Lung (tissue), 12 donors: Measurements from ENCODE around the gene SLC4A11. TPM values are rescaled to one million over a fixed set of nuclear protein-coding genes. Genes with fewer than 3 reads are reported as not detected.

Experiments
- ATAC-seq: fragments of 200-7000 bp; cut with Tn5 transposase; one replicate; pipeline ENCODE4 v1.9.1; 2020; ENCODE audit warnings: moderate number of reproducible peaks; ENCODE audit not compliant: insufficient read depth, low FRiP score
- DNase-seq, 3 donors: peaks; one replicate each; pipeline ENCODE4 v3.0.0-alpha.2; 2013 to 2017
- H3K27ac ChIP-seq, 2 donors: one replicate each; pipeline ENCODE4 v1.5.1; 2013; ENCODE audit warnings: mild to moderate bottlenecking in 2 of 2, moderate library complexity in 2 of 2, control low read depth in 1 of 2, inconsistent platforms in 1 of 2, low read depth in 1 of 2, low read length in 1 of 2
- H3K27me3 ChIP-seq, 3 donors: one replicate each; pipeline ENCODE4 v1.5.1; 2013; ENCODE audit warnings: low read length in 2 of 3; ENCODE audit not compliant: control insufficient read depth in 3 of 3, insufficient read depth in 3 of 3
- H3K36me3 ChIP-seq, 4 donors: one replicate each; pipeline ENCODE4 v1.5.1; 2013; ENCODE audit warnings: low read length in 4 of 4, mild to moderate bottlenecking in 1 of 4, moderate library complexity in 1 of 4; ENCODE audit not compliant: control insufficient read depth in 4 of 4, insufficient read depth in 4 of 4
- H3K4me1 ChIP-seq, 5 donors: one replicate each; pipeline ENCODE4 v1.5.1; 2013; ENCODE audit warnings: low read length in 5 of 5, mild to moderate bottlenecking in 2 of 5, moderate library complexity in 1 of 5; ENCODE audit not compliant: control insufficient read depth in 5 of 5, insufficient read depth in 5 of 5
- H3K4me3 ChIP-seq: one replicate; pipeline ENCODE4 v1.5.1; 2013; ENCODE audit warnings: mild to moderate bottlenecking, control low read depth, moderate library complexity
- H3K9ac ChIP-seq, 2 donors: one replicate each; pipeline ENCODE4 v1.5.1; 2013; ENCODE audit warnings: low read length in 2 of 2, control low read depth in 1 of 2; ENCODE audit not compliant: insufficient read depth in 1 of 2
- H3K9me3 ChIP-seq, 4 donors: one replicate each; pipeline ENCODE4 v1.5.1; 2013; ENCODE audit warnings: low read length in 3 of 4, mild to moderate bottlenecking in 1 of 4, moderate library complexity in 1 of 4; ENCODE audit not compliant: control insufficient read depth in 4 of 4, insufficient read depth in 3 of 4
- WGBS, 2 donors: extraction: QIAGEN DNeasy Blood & Tissue Kit; methylation state at CpG; one replicate each; pipeline ENCODE4 v1.1.7; 2013; 5-methylcytosine and 5-hydroxymethylcytosine counted together
- polyA plus RNA-seq, 2 donors: library from polyadenylated mRNA; stranded (reverse); fragments of 200-250 nt; gene quantifications; one replicate each; pipeline ENCODE4 v1.2.1, GENCODE V29; 2013
- total RNA-seq, 2 donors: library from RNA; depleted of rRNA in 1 of 2; stranded (reverse); fragments of >200 nt in 1 of 2; gene quantifications; one replicate each; pipeline ENCODE4 v1.2.1, GENCODE V29; 2014 to 2021
- TF ChIP-seq, protein P1 (sequence below): IDR thresholded peaks from 2 replicates; pipeline ENCODE4 v1.5.1; 2012; ENCODE audit warnings: mild to moderate bottlenecking; ENCODE audit errors: control extremely low read depth, extremely low read depth
- donor health status: control.
- donor health status: control.
- donor health status: Bipolar disorder and iron deficiency.
- donor health status: healthy.
- donor health status: DM: yes; HTN: yes; CAD: no.

SLC4A11 gene
- total and polyA plus RNA-seq, 4 donors: 0.40 to 8.8 (median 4.7) TPM

GRCh38 chr20:3227936-3228749 lies 10.8 kb downstream of the SLC4A11 start:
- WGBS, 2 donors: 88 to 94% methylated on average over 38 to 41 of the region's 42 CpGs
- H3K4me3 ChIP-seq: no peak overlapping the region

DNA sequence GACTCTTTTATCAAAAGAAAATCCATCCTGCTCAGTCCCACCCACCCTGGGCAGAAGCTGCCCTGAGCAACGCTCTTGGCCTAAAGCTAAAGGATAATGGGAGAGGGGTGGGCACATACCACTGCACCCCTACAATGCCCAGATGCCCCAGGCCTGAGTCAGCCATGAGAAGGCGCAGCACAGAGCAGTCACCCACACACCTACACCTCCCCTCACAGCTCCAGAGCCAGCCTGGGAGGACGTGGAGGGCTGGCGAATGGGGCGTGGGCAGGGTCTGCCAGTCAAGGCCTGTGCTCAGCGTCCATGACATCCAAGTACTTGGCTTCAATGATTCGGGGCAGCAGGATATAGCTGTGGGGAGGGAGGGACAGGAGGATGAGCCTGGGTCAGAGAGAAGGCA lies 11.5 kb downstream of the SLC4A11 start:
- ATAC-seq: no peak

More at GRCh38 chr20:3227936-3228749, 10.8 kb downstream of the SLC4A11 start:
- Histone ChIP-seq H3K27ac (no peak overlapping the region), H3K9me3 (no peaks in the 10 kb centered on the region), H3K4me1 (no peaks in the 10 kb centered on the region), H3K9ac (no peak overlapping the region), H3K27me3 (no peaks in the 10 kb centered on the region), H3K36me3 (peaks cover 0 to 20% (median 2%) of the 10 kb centered on the region in 4 donors)
- no peak for ATAC-seq
- DNase-seq: no peak
- TF ChIP-seq, protein P1, sequence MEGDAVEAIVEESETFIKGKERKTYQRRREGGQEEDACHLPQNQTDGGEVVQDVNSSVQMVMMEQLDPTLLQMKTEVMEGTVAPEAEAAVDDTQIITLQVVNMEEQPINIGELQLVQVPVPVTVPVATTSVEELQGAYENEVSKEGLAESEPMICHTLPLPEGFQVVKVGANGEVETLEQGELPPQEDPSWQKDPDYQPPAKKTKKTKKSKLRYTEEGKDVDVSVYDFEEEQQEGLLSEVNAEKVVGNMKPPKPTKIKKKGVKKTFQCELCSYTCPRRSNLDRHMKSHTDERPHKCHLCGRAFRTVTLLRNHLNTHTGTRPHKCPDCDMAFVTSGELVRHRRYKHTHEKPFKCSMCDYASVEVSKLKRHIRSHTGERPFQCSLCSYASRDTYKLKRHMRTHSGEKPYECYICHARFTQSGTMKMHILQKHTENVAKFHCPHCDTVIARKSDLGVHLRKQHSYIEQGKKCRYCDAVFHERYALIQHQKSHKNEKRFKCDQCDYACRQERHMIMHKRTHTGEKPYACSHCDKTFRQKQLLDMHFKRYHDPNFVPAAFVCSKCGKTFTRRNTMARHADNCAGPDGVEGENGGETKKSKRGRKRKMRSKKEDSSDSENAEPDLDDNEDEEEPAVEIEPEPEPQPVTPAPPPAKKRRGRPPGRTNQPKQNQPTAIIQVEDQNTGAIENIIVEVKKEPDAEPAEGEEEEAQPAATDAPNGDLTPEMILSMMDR: no peak

DNA sequence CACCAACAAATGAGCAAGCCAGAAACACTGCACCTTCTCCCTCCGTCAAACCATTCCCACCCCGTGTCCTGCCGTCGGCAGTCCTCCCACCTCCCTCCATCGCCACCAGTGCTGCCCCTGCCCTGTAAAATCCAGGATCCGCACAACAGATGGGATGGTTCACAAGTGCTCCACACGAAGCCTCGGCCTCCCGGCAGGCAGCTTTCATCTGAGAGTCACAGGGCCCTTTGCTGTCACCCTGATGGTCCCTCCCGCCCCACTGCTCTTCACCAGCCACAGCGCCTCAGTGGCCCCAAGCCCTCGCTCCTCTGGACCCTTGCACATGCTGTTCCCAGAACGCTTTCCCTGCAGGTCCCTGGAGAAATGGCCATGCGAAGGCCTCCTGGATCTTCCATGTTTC lies 12.1 kb downstream of the SLC4A11 start:
- no peak overlapping the region for H3K27ac ChIP-seq

More for the DNA sequence above, 11.5 kb downstream of the SLC4A11 start:
- peaks cover 0 to 27% (median 4%) of the 10 kb centered on the region in 4 donors for H3K36me3 ChIP-seq
- H3K9me3 ChIP-seq: no peaks in the 10 kb centered on the region
- H3K4me1 ChIP-seq: peaks cover 0 to 3% (median 0%) of the 10 kb centered on the region in 5 donors
- TF ChIP-seq, protein P1: no peak
- DNase-seq: no peak
- no peaks in the 10 kb centered on the region for H3K27me3 ChIP-seq
- H3K27ac ChIP-seq: no peak overlapping the region
- no peak overlapping the region for H3K9ac ChIP-seq
- 83 to 87% methylated on average over 7 of the region's 7 CpGs for WGBS, 2 donors
- H3K4me3 ChIP-seq: no peak overlapping the region

More for the DNA sequence above, 12.1 kb downstream of the SLC4A11 start:
- DNase-seq (no peak), ATAC-seq (no peak)
- Histone ChIP-seq H3K9ac (no peak overlapping the region), H3K4me1 (peaks cover 0 to 3% (median 0%) of the 10 kb centered on the region in 5 donors), H3K36me3 (peaks cover 0 to 30% (median 6%) of the 10 kb centered on the region in 4 donors), H3K4me3 (no peak overlapping the region), H3K27me3 (no peaks in the 10 kb centered on the region), H3K9me3 (no peaks in the 10 kb centered on the region)
- TF ChIP-seq, protein P1: no peak
- 94 to 97% methylated on average over 14 of the region's 14 CpGs for WGBS, 2 donors
